BLaER1 (cell line): ENCODE measurements around the gene PEX26.
"Not testable (repeated sequence)": the region's sequence is repeated elsewhere in the genome, so short reads cannot be mapped to it uniquely, and the experiment has no call there.

Experiments
- H3K27ac ChIP-seq: shearing (Covaris generic); formaldehyde crosslinking; 2 replicates; pipeline ENCODE4 v1.8.1; 2022
- H3K27me3 ChIP-seq: shearing (Covaris generic); formaldehyde crosslinking; 2 replicates; pipeline ENCODE4 v1.8.1; 2022
- H3K36me3 ChIP-seq: shearing (Covaris generic); formaldehyde crosslinking; 2 replicates; pipeline ENCODE4 v1.8.1; 2022
- H3K4me1 ChIP-seq: shearing (Covaris generic); formaldehyde crosslinking; 2 replicates; pipeline ENCODE4 v1.8.1; 2022
- H3K4me2 ChIP-seq: shearing (Covaris generic); formaldehyde crosslinking; 2 replicates; pipeline ENCODE4 v1.8.1; 2022
- H3K4me3 ChIP-seq: shearing (Covaris generic); formaldehyde crosslinking; 2 replicates; pipeline ENCODE4 v1.8.1; 2022
- H3K9ac ChIP-seq: shearing (Covaris generic); formaldehyde crosslinking; 2 replicates; pipeline ENCODE4 v1.8.1; 2022
- H3K9me3 ChIP-seq: shearing (Covaris generic); formaldehyde crosslinking; 2 replicates; pipeline ENCODE4 v1.8.1; 2022
- H4K20me1 ChIP-seq: shearing (Covaris generic); formaldehyde crosslinking; 2 replicates; pipeline ENCODE4 v1.8.1; 2022
- Cebpa-rat ChIP-seq: shearing (Covaris generic); IDR thresholded peaks from 2 replicates; pipeline ENCODE4 v1.8.1; 2022

Gene PEX26

GRCh38 chr22:18042685-18043084, 35.1 kb upstream of the PEX26 start:
- no peak overlapping the region for H3K27ac ChIP-seq
- no peak overlapping the region for H3K4me2 ChIP-seq
- H3K36me3 ChIP-seq, result no peaks in the 10 kb centered on the region
- no peak overlapping the region for H3K9ac ChIP-seq
- H3K9me3 ChIP-seq, result peaks cover 7% of the 10 kb centered on the region; the same call in 1 of the 2 replicates
- H3K4me1 ChIP-seq, result 0 out of 2 replicates have a peak, but pooled peaks cover 3% of the 10 kb centered on the region
- no peaks in the 10 kb centered on the region for H4K20me1 ChIP-seq
- H3K27me3 ChIP-seq, result no peaks in the 10 kb centered on the region
- no peak overlapping the region for H3K4me3 ChIP-seq
- no peak for TF ChIP-seq Cebpa-rat

DNA sequence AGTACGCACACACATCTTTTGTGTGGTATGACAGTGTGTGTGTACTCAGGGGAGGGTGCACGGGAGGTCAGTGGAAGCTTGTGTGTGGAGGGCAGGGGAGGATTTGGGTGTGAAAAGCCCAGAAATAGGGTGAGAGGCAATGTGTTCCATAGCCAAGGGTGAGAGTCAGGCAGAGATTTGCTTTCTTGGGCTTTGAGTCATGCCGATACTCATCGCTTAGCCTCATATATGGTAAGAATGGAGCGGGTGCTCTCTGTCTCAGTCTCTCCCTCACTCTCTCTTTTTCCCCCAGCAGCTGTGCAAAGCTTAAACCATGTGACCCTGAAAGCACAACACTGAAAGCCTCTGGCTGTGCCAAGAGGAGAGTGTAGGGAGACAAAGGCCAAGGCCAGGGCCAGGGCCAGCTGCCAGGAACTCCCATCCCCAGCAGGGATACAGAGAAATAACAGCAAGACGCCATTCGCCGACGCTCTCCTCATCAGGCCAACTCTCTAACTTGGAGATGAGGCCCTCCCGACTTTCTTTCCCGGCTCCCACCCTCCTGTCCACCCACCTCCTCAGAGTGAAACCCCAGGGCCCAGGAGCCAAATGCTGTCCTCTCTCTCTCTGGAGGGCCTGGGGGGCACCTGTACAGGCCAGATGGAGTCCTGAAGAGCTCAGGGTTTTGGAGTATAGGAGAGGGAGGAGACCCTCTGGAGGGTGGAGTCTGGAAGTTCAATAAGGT, 33.1 kb upstream of the PEX26 start:
- Histone ChIP-seq H3K9ac (no peak overlapping the region), H3K36me3 (no peaks in the 10 kb centered on the region), H3K9me3 (peaks cover 7% of the 10 kb centered on the region; the same call in 1 of the 2 replicates), H3K27ac (no peak overlapping the region), H3K27me3 (no peaks in the 10 kb centered on the region), H4K20me1 (no peaks in the 10 kb centered on the region), H3K4me1 (0 out of 2 replicates have a peak, but pooled peaks cover 3% of the 10 kb centered on the region), H3K4me3 (no peak overlapping the region), H3K4me2 (no peak overlapping the region)
- no peak for TF ChIP-seq Cebpa-rat

DNA sequence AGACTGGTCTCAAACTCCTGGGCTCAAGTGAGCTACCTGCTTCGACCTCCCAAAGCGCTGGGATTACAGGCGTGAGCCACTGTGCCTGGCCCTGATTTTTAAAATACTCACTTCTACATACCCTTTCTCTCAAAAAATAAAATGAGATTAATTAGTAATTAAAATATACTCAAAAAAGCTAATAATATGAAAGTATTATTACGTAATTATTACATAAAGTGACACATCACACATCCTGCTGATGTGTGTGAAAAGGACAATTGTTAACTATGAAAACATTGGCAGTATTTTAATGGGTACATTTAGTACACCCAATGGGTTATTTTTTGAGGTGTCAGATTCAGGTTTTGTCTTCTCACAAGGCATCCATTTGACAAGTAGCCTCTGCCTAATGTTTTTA, 32.0 kb upstream of the PEX26 start:
- H3K9me3 ChIP-seq, result peaks cover 7% of the 10 kb centered on the region; the same call in 1 of the 2 replicates
- H4K20me1 ChIP-seq, result no peaks in the 10 kb centered on the region
- H3K4me1 ChIP-seq, result 0 out of 2 replicates have a peak, but pooled peaks cover 3% of the 10 kb centered on the region
- no peak overlapping the region for H3K9ac ChIP-seq
- no peaks in the 10 kb centered on the region for H3K36me3 ChIP-seq
- TF ChIP-seq Cebpa-rat, result peak; percentile 48; the same call in 1 of the 2 replicates
- no peaks in the 10 kb centered on the region for H3K27me3 ChIP-seq
- no peak overlapping the region for H3K4me2 ChIP-seq
- no peak overlapping the region for H3K4me3 ChIP-seq
- no peak overlapping the region for H3K27ac ChIP-seq

- Histone ChIP-seq H3K4me1 (0 out of 2 replicates have a peak, but pooled peaks cover 3% of the 10 kb centered on the region), H3K27me3 (no peaks in the 10 kb centered on the region), H3K36me3 (no peaks in the 10 kb centered on the region), H3K27ac (no peak overlapping the region), H3K9me3 (no peaks in the 10 kb centered on the region), H3K9ac (no peak overlapping the region), H3K4me3 (no peak overlapping the region), H4K20me1 (no peaks in the 10 kb centered on the region), H3K4me2 (no peak overlapping the region)
- no peak for TF ChIP-seq Cebpa-rat
Measured at GRCh38 chr22:18048041-18048440, 29.7 kb upstream of the PEX26 start.

GRCh38 chr22:18048441-18048898, 29.3 kb upstream of the PEX26 start:
- Histone ChIP-seq H3K36me3 (no peaks in the 10 kb centered on the region), H3K4me2 (no peak overlapping the region), H4K20me1 (no peaks in the 10 kb centered on the region), H3K9me3 (no peaks in the 10 kb centered on the region), H3K27me3 (no peaks in the 10 kb centered on the region), H3K4me3 (no peak overlapping the region), H3K4me1 (0 out of 2 replicates have a peak, but pooled peaks cover 3% of the 10 kb centered on the region), H3K27ac (no peak overlapping the region), H3K9ac (no peak overlapping the region)
- no peak for TF ChIP-seq Cebpa-rat

GRCh38 chr22:18050065-18050464, 27.7 kb upstream of the PEX26 start:
- TF ChIP-seq Cebpa-rat, result no peak
- Histone ChIP-seq H3K9me3 (no peaks in the 10 kb centered on the region), H3K4me1 (0 out of 2 replicates have a peak, but pooled peaks cover 3% of the 10 kb centered on the region), H3K27ac (no peak overlapping the region), H3K4me2 (no peak overlapping the region), H3K36me3 (no peaks in the 10 kb centered on the region), H4K20me1 (no peaks in the 10 kb centered on the region), H3K27me3 (no peaks in the 10 kb centered on the region), H3K4me3 (no peak overlapping the region), H3K9ac (no peak overlapping the region)

DNA sequence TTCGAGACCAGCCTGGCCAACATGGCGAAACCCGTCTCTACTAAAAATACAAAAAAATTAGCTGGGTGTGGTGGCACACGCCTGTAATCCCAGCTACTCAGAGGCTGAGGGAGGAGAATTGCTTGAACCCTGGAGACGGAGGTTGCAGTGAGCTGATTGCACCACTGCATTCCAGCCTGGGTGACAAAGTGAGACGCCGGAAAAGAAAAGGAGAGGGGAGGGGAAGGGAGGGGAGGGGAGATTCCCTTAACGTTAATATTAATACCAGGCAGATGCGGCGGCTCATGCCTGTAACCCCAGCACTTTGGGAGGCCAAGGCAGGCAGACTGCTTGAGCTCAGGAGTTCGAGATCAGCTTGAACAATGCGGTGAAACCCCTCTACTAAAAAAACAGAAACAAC, 26.7 kb upstream of the PEX26 start:
- H3K36me3 ChIP-seq, H4K20me1 ChIP-seq, H3K27ac ChIP-seq, H3K9ac ChIP-seq, H3K4me3 ChIP-seq, H3K27me3 ChIP-seq, H3K9me3 ChIP-seq, H3K4me1 ChIP-seq, H3K4me2 ChIP-seq: not testable (repeated sequence)

GRCh38 chr22:18053216-18053946, 24.4 kb upstream of the PEX26 start:
- H3K27ac ChIP-seq, H3K9ac ChIP-seq, H3K9me3 ChIP-seq, H3K4me3 ChIP-seq, H3K27me3 ChIP-seq, H4K20me1 ChIP-seq, H3K4me2 ChIP-seq, H3K36me3 ChIP-seq: not testable (repeated sequence)
- peaks cover 12% of the 10 kb centered on the region for H3K4me1 ChIP-seq

DNA sequence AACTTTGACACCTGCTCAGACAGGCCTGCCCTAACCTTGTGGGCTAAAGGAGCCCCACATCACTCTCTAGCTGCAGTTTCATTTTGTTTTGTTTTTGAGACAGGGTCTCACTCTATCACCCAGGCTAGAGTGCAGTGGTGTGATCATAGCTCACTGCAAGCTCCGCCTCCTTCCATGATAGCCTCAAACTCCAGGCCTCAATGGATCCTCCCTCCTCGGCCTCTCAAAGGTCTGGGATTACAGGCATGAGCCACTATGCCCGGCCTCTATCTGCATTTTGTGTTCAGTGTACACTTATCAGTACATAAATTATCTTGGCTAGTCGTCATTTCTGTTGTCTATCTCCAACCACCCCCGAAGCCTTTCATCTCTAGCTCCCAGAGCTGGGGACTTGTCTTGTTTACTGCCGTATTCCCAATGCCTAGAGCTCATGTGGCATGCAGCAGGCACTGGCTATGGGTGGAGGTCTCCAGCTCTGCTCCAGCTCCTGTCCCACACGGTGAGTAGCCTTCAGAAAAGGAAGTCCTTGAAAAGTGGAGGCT, 22.1 kb upstream of the PEX26 start:
- H3K27ac ChIP-seq, result no peak overlapping the region
- H3K4me2 ChIP-seq, result no peak overlapping the region
- no peak for TF ChIP-seq Cebpa-rat
- H3K4me3 ChIP-seq, result no peak overlapping the region
- H3K9ac ChIP-seq, result no peak overlapping the region
- H4K20me1 ChIP-seq, result no peaks in the 10 kb centered on the region
- no peaks in the 10 kb centered on the region for H3K27me3 ChIP-seq
- no peaks in the 10 kb centered on the region for H3K9me3 ChIP-seq
- H3K4me1 ChIP-seq, result peaks cover 12% of the 10 kb centered on the region
- H3K36me3 ChIP-seq, result no peaks in the 10 kb centered on the region

- Histone ChIP-seq H3K4me3 (no peak overlapping the region), H4K20me1 (no peaks in the 10 kb centered on the region), H3K4me1 (peaks cover 12% of the 10 kb centered on the region), H3K9ac (no peak overlapping the region), H3K4me2 (peak overlapping the region; percentile 4; the same call in 1 of the 2 replicates), H3K27me3 (no peaks in the 10 kb centered on the region), H3K9me3 (no peaks in the 10 kb centered on the region), H3K36me3 (no peaks in the 10 kb centered on the region), H3K27ac (no peak overlapping the region)
- TF ChIP-seq Cebpa-rat, result no peak
Measured at GRCh38 chr22:18056161-18056666, 21.6 kb upstream of the PEX26 start.
